GM10248 (cell line): ENCODE measurements around the gene RASAL2.

Experiments used
- CTCF ChIA-PET: fragments of 300-600 bp; sonication (Branson Sonifier 250); formaldehyde crosslinking; extraction: SDS; loops from one replicate; lab custom pipeline; 2021; ENCODE audit warnings: antibody characterized with exemption; lab: Yijun Ruan, JAX
- POLR2A ChIA-PET: fragments of 350-650 bp; sonication (Branson Sonifier 250); formaldehyde crosslinking; extraction: SDS; loops from one replicate; lab custom pipeline; 2020; ENCODE audit warnings: antibody characterized with exemption; lab: Yijun Ruan, JAX
- DNase-seq: peaks from one replicate; pipeline ENCODE4 v3.0.0; 2012; ENCODE audit errors: extremely low spot score
- CTCF ChIP-seq: IDR thresholded peaks from 2 replicates; pipeline ENCODE4 v1.5.1; 2012; ENCODE audit warnings: mild to moderate bottlenecking, low read depth; ENCODE audit errors: extremely low read depth, missing control alignments, control extremely low read depth

Gene RASAL2

GRCh38 chr1:178408871-178409270, 315.0 kb downstream of the RASAL2 start:
- ChIA-PET CTCF (no interaction called here), POLR2A (no interaction called here)
- no peak for TF ChIP-seq CTCF
- DNase-seq: no peak

- ChIA-PET POLR2A (no interaction called here), CTCF (interaction anchor here (1.1 to 1.2 kb wide), 2 partner anchors 23 to 99 kb away, joined by 3 read pairs; no protein-coding TSS in a partner anchor)
- DNase-seq: no peak
- no peak for TF ChIP-seq CTCF
Observed at GRCh38 chr1:178409541-178409940, 315.6 kb downstream of the RASAL2 start.

GRCh38 chr1:178411756-178412399, 318.0 kb downstream of the RASAL2 start:
- CTCF ChIA-PET: interaction anchor here (0.9 to 1.4 kb wide), 2 partner anchors 17 to 90 kb away, joined by 3 read pairs; no protein-coding TSS in a partner anchor
- POLR2A ChIA-PET: no interaction called here
- DNase-seq: peak; percentile 22
- TF ChIP-seq CTCF: no peak

- POLR2A ChIA-PET: no interaction called here
- CTCF ChIA-PET: interaction anchor here (0.9 to 1.4 kb wide), 2 partner anchors 18 to 90 kb away, joined by 3 read pairs; no protein-coding TSS in a partner anchor
- DNase-seq: peak; percentile 38
- TF ChIP-seq CTCF: no peak
Observed at GRCh38 chr1:178412400-178412770, 318.5 kb downstream of the RASAL2 start.

- ChIA-PET CTCF (no interaction called here), POLR2A (no interaction called here)
- no peak for TF ChIP-seq CTCF
- DNase-seq: no peak
Observed at GRCh38 chr1:178417858-178418257, 324.0 kb downstream of the RASAL2 start.

GRCh38 chr1:178418284-178418955, 324.5 kb downstream of the RASAL2 start:
- TF ChIP-seq CTCF: no peak
- POLR2A ChIA-PET: no interaction called here
- CTCF ChIA-PET: no interaction called here
- no peak for DNase-seq
